ENCODE data around the gene RUNDC3A. TPM values are rescaled to one million over a fixed set of nuclear protein-coding genes. Genes with fewer than 3 reads are reported as not detected.
"Not testable (repeated sequence)": the region's sequence is repeated elsewhere in the genome, so short reads cannot be mapped to it uniquely, and the experiment has no call there.

The RUNDC3A gene
- total RNA-seq, 1 donor from 2014 or later = under 0.01 TPM

- DNase-seq = peak; percentile 83
These were observed 37.1 kb downstream of the RUNDC3A start for GRCh38 chr17:44345454-44346026.

- no peak for DNase-seq
These were observed 37.9 kb downstream of the RUNDC3A start for GRCh38 chr17:44346064-44346844.

- not testable (repeated sequence) for DNase-seq
These were observed 39.0 kb downstream of the RUNDC3A start for GRCh38 chr17:44347206-44348055.

- DNase-seq = peak; percentile 67
These were observed 40.0 kb downstream of the RUNDC3A start for GRCh38 chr17:44348234-44348987.

GRCh38 chr17:44348988-44349364 is 40.6 kb downstream of the RUNDC3A start:
- no peak for DNase-seq

- no peak for DNase-seq
These were observed 41.2 kb downstream of the RUNDC3A start for GRCh38 chr17:44349553-44350070.

- DNase-seq = peak; percentile 83
These were observed 42.4 kb downstream of the RUNDC3A start for GRCh38 chr17:44350733-44351226.

GRCh38 chr17:44351464-44351863 is 43.1 kb downstream of the RUNDC3A start:
- no peak for DNase-seq

GRCh38 chr17:44351961-44352827 is 43.8 kb downstream of the RUNDC3A start:
- no peak for DNase-seq

GRCh38 chr17:44352828-44353671 is 44.6 kb downstream of the RUNDC3A start:
- no peak for DNase-seq

- no peak for DNase-seq
These were observed 45.4 kb downstream of the RUNDC3A start for GRCh38 chr17:44353672-44354331.

GRCh38 chr17:44354582-44355561 is 46.5 kb downstream of the RUNDC3A start:
- no peak for DNase-seq

- no peak for DNase-seq
These were observed 47.3 kb downstream of the RUNDC3A start for GRCh38 chr17:44355642-44356099.

- no peak for DNase-seq
These were observed 47.8 kb downstream of the RUNDC3A start for GRCh38 chr17:44356241-44356640.

GRCh38 chr17:44358066-44358465 is 49.7 kb downstream of the RUNDC3A start:
- DNase-seq = no peak

- no peak for DNase-seq
These were observed 50.6 kb downstream of the RUNDC3A start for GRCh38 chr17:44359006-44359405.

- no peak for DNase-seq
These were observed 51.2 kb downstream of the RUNDC3A start for GRCh38 chr17:44359458-44360143.

- DNase-seq = no peak
These were observed 51.7 kb downstream of the RUNDC3A start for GRCh38 chr17:44360144-44360533.

Data from dermis blood vessel endothelial cell (primary cell).